GM19468 (cell line): ENCODE data around the gene ABHD11.
"Not testable (repeated sequence)": the region's sequence is repeated elsewhere in the genome, so short reads cannot be mapped to it uniquely, and the experiment has no call there.

ENCODE experiments used
- ATAC-seq: cut with Tn5 transposase; IDR thresholded peaks from one replicate; pipeline ENCODE4 v1.9.1; 2021; ENCODE audit warnings: mild to moderate bottlenecking, moderate library complexity, moderate number of reproducible peaks; ENCODE audit not compliant: unreplicated experiment; ENCODE audit errors: extremely low read depth

The ABHD11 gene

GRCh38 chr7:73738612-73739386 is at the start of gene ABHD11:
TSS of gene ABHD11 (minus strand) at chr7:73738802. CDS start at chr7:73738770, 32 bp downstream.
- ATAC-seq, result peak; percentile 74

- not testable (repeated sequence) for ATAC-seq
These were observed 49.1 kb upstream of the ABHD11 start for GRCh38 chr7:73787786-73788048.

GRCh38 chr7:73786588-73786987 is 48.0 kb upstream of the ABHD11 start:
- no peak for ATAC-seq

- no peak for ATAC-seq
These were observed 40.9 kb upstream of the ABHD11 start for GRCh38 chr7:73779517-73779916.

GRCh38 chr7:73778801-73779389 is 40.3 kb upstream of the ABHD11 start:
- ATAC-seq, result no peak

- ATAC-seq, result no peak
These were observed 36.3 kb upstream of the ABHD11 start for GRCh38 chr7:73774923-73775322.

- ATAC-seq, result no peak
These were observed 35.3 kb upstream of the ABHD11 start for GRCh38 chr7:73773700-73774517.

- no peak for ATAC-seq
These were observed 32.5 kb upstream of the ABHD11 start for GRCh38 chr7:73770860-73771670.

GRCh38 chr7:73770002-73770859 is 31.6 kb upstream of the ABHD11 start, which contains the start of gene CLDN3:
TSS of gene CLDN3 (minus strand) at chr7:73770270. CDS start at chr7:73770049, 221 bp downstream.
- ATAC-seq, result no peak

- ATAC-seq, result no peak
These were observed 30.9 kb upstream of the ABHD11 start for GRCh38 chr7:73769481-73770001.

- ATAC-seq, result no peak
These were observed 30.3 kb upstream of the ABHD11 start for GRCh38 chr7:73768641-73769480.

- ATAC-seq, result no peak
These were observed 28.1 kb upstream of the ABHD11 start for GRCh38 chr7:73766556-73767229.

GRCh38 chr7:73762659-73762999 is 24.0 kb upstream of the ABHD11 start:
- ATAC-seq, result no peak

- ATAC-seq, result no peak
These were observed 23.5 kb upstream of the ABHD11 start for GRCh38 chr7:73761854-73762658.

- no peak for ATAC-seq
These were observed 20.1 kb upstream of the ABHD11 start for GRCh38 chr7:73758581-73759138.

GRCh38 chr7:73749931-73750776 is 11.6 kb upstream of the ABHD11 start:
- ATAC-seq, result no peak
